ES-I3 (cell line): ENCODE results near the gene IGFLR1.
A peak's percentile ranks its signal among the peaks of the same experiment; 100 is the strongest.

Experiments used
- H3K36me3 ChIP-seq: 2 replicates; pipeline ENCODE4 v1.6.1; 2013; ENCODE audit warnings: mild to moderate bottlenecking, low read length, control low read depth, moderate library complexity; ENCODE audit not compliant: insufficient read depth
- H3K4me1 ChIP-seq: 2 replicates; pipeline ENCODE4 v1.6.1; 2013; ENCODE audit warnings: mild to moderate bottlenecking, control low read depth, low read length; ENCODE audit not compliant: insufficient read depth
- H3K9ac ChIP-seq: 2 replicates; pipeline ENCODE4 v1.6.1; 2013; ENCODE audit warnings: low read depth, mild to moderate bottlenecking, low read length, moderate library complexity
- H3K9me3 ChIP-seq: 2 replicates; pipeline ENCODE4 v1.6.1; 2013; ENCODE audit warnings: mild to moderate bottlenecking, low read length, moderate library complexity; ENCODE audit not compliant: control insufficient read depth, insufficient read depth

IGFLR1 gene

GRCh38 chr19:35713904-35714495 is 28.3 kb downstream of the IGFLR1 start:
- peaks cover 18% of the 10 kb centered on the region for H3K4me1 ChIP-seq
- no peaks in the 10 kb centered on the region for H3K9me3 ChIP-seq
- H3K9ac ChIP-seq, result no peak overlapping the region
- H3K36me3 ChIP-seq, result no peaks in the 10 kb centered on the region

- Histone ChIP-seq H3K9ac (no peak overlapping the region), H3K36me3 (no peaks in the 10 kb centered on the region), H3K4me1 (peaks cover 18% of the 10 kb centered on the region), H3K9me3 (no peaks in the 10 kb centered on the region)
These were observed 28.8 kb downstream of the IGFLR1 start for GRCh38 chr19:35713506-35713850.

GRCh38 chr19:35712567-35713505 is 29.4 kb downstream of the IGFLR1 start:
- Histone ChIP-seq H3K4me1 (peaks cover 18% of the 10 kb centered on the region), H3K9me3 (no peaks in the 10 kb centered on the region), H3K36me3 (no peaks in the 10 kb centered on the region), H3K9ac (no peak overlapping the region)

- Histone ChIP-seq H3K36me3 (no peaks in the 10 kb centered on the region), H3K9ac (peak overlapping the region; percentile 20; the same call in 1 of the 2 replicates), H3K4me1 (peaks cover 18% of the 10 kb centered on the region), H3K9me3 (no peaks in the 10 kb centered on the region)
These were observed 31.2 kb downstream of the IGFLR1 start for GRCh38 chr19:35710784-35711723.

GRCh38 chr19:35708391-35708790 is 33.9 kb downstream of the IGFLR1 start:
- Histone ChIP-seq H3K9ac (no peak overlapping the region), H3K4me1 (peaks cover 12% of the 10 kb centered on the region), H3K36me3 (no peaks in the 10 kb centered on the region), H3K9me3 (no peaks in the 10 kb centered on the region)

GRCh38 chr19:35704218-35704617 is 38.0 kb downstream of the IGFLR1 start, which contains the start of gene ZBTB32:
Gene ZBTB32, plus strand, starts transcription at chr19:35704558. Its CDS starts 10,069 bp downstream, at chr19:35714627.
- Histone ChIP-seq H3K9me3 (no peaks in the 10 kb centered on the region), H3K4me1 (no peaks in the 10 kb centered on the region), H3K9ac (no peak within 1 kb of the TSS), H3K36me3 (no peaks in the 10 kb centered on the region)

- Histone ChIP-seq H3K4me1 (no peaks in the 10 kb centered on the region), H3K36me3 (no peaks in the 10 kb centered on the region), H3K9ac (peak overlapping the region; percentile 53; the same call in 1 of the 2 replicates), H3K9me3 (no peaks in the 10 kb centered on the region)
These were observed 38.9 kb downstream of the IGFLR1 start for GRCh38 chr19:35703343-35703742.

- H3K9ac ChIP-seq, result peak overlapping the region; percentile 53; the same call in 1 of the 2 replicates
- no peaks in the 10 kb centered on the region for H3K4me1 ChIP-seq
- no peaks in the 10 kb centered on the region for H3K9me3 ChIP-seq
- H3K36me3 ChIP-seq, result no peaks in the 10 kb centered on the region
These were observed 39.8 kb downstream of the IGFLR1 start for GRCh38 chr19:35702223-35703012.

GRCh38 chr19:35696835-35697234 is 45.4 kb downstream of the IGFLR1 start:
- Histone ChIP-seq H3K9ac (no peak overlapping the region), H3K4me1 (no peaks in the 10 kb centered on the region), H3K9me3 (no peaks in the 10 kb centered on the region), H3K36me3 (no peaks in the 10 kb centered on the region)

GRCh38 chr19:35695895-35696422 is 46.3 kb downstream of the IGFLR1 start:
- no peak overlapping the region for H3K9ac ChIP-seq
- no peaks in the 10 kb centered on the region for H3K9me3 ChIP-seq
- H3K4me1 ChIP-seq, result no peaks in the 10 kb centered on the region
- no peaks in the 10 kb centered on the region for H3K36me3 ChIP-seq

- Histone ChIP-seq H3K9ac (no peak overlapping the region), H3K36me3 (no peaks in the 10 kb centered on the region), H3K9me3 (no peaks in the 10 kb centered on the region), H3K4me1 (no peaks in the 10 kb centered on the region)
These were observed 48.2 kb downstream of the IGFLR1 start for GRCh38 chr19:35693835-35694599.

- Histone ChIP-seq H3K9ac (no peak overlapping the region), H3K9me3 (no peaks in the 10 kb centered on the region), H3K4me1 (no peaks in the 10 kb centered on the region), H3K36me3 (no peaks in the 10 kb centered on the region)
These were observed 48.8 kb downstream of the IGFLR1 start for GRCh38 chr19:35693422-35693821.

GRCh38 chr19:35692010-35692409 is 50.2 kb downstream of the IGFLR1 start:
- Histone ChIP-seq H3K36me3 (no peaks in the 10 kb centered on the region), H3K4me1 (no peaks in the 10 kb centered on the region), H3K9me3 (no peaks in the 10 kb centered on the region), H3K9ac (no peak overlapping the region)
